B cell (primary cell): Measurements from ENCODE around the gene STIMATE.

Experiments used
- CTCF ChIP-seq: fragments of 200-600 bp; IDR thresholded peaks from one replicate; pipeline ENCODE4 v1.8.0; 2022; ENCODE audit warnings: antibody characterized with exemption, mild to moderate bottlenecking
- EZH2 ChIP-seq: IDR thresholded peaks from 2 replicates; pipeline ENCODE4 v1.6.1; 2012; ENCODE audit warnings: borderline replicate concordance, low read depth, mild to moderate bottlenecking, moderate library complexity, low read length; ENCODE audit not compliant: insufficient read depth, poor library complexity, severe bottlenecking

- TF ChIP-seq CTCF (no peak), EZH2 (no peak)
Observed at GRCh38 chr3:52882377-52882776, 15.0 kb downstream of the STIMATE start.
